Measurements from ENCODE around the gene SH3TC1. TPM values are rescaled to one million over a fixed set of nuclear protein-coding genes. Genes with fewer than 3 reads are reported as not detected.
A peak's percentile ranks its signal among the peaks of the same experiment; 100 is the strongest.

Gene SH3TC1
- 10 to 100 TPM in 8 of 9 donors, 1 to 10 TPM in 1; 4.7 to 58.7 (median 22.4) TPM for total RNA-seq
- polyA plus RNA-seq: 10 to 100 TPM in 2 of 3 donors, 1 to 10 TPM in 1; 1.5 to 28.0 (median 19.8) TPM
- long read RNA-seq, donor 1: 0 reads
- long read RNA-seq, donor 2: 0 reads
- long read RNA-seq, donor 3: 0 reads
- long read RNA-seq, donor 4, partial matches to known transcripts: 1 of 1 reads
- long read RNA-seq, donor 4, other reads (novel, unspliced or antisense): 0 of 1 reads
- long read RNA-seq, donor 5, full-length matches to known transcripts: 22 of 37 reads
- long read RNA-seq, donor 5, partial matches to known transcripts: 3 of 37 reads
- long read RNA-seq, donor 5, other reads (novel, unspliced or antisense): 12 of 37 reads
- long read RNA-seq, donor 6, partial matches to known transcripts: 1 of 1 reads
- long read RNA-seq, donor 6, other reads (novel, unspliced or antisense): 0 of 1 reads
- long read RNA-seq, donor 7, full-length matches to known transcripts: 1 of 1 reads
- long read RNA-seq, donor 7, partial matches to known transcripts: 0 of 1 reads
- long read RNA-seq, donor 7, other reads (novel, unspliced or antisense): 0 of 1 reads
- long read RNA-seq, donor 8, full-length matches to known transcripts: 1 of 1 reads
- long read RNA-seq, donor 8, partial matches to known transcripts: 0 of 1 reads
- long read RNA-seq, donor 8, other reads (novel, unspliced or antisense): 0 of 1 reads
- long read RNA-seq, donor 9: 0 reads
- long read RNA-seq, donor 10: 0 reads

DNA sequence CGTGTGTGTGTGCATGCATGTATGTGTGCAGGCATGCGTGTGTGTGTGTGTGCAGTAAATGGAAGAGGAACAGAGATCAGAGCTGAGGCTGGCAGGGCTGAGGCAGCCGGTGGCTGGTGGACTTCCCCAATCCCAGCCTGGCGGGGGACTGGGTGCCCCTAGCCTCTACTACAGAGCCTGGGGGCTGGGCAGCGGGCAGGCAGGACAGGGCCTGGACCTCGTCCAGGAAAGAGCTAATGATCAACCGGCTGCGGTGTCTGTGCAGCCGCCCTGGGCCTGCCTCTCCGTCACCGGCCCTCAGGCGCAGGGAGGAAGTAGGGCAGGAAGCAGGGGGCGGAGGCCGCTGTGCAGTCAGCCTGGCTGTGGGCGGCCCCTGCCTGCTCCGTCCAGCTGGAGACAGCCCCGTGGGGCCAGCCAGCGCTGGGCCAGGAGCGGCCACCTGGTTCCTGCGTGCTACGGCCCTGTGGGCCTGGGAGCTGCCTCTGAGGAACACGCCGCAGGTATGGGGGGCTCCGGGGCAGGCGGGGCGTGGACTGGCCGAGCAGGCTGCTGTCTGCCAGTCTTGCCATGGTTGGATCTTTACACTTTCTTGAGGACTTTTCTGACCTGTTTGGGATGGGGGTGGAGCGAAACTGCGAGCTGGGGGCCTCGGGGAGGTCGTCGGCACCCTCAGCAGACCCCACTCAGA, at the start of gene SH3TC1:
Gene SH3TC1 (plus strand): TSS at position 385 of the 688 bp plus-strand sequence. CDS start 5,905 bp downstream, outside the sequence.
- TF ChIP-seq POLR2A (IDR thresholded peaks at IDR 0.05): peak; percentile 68 to 79
- TF ChIP-seq, protein P1, sequence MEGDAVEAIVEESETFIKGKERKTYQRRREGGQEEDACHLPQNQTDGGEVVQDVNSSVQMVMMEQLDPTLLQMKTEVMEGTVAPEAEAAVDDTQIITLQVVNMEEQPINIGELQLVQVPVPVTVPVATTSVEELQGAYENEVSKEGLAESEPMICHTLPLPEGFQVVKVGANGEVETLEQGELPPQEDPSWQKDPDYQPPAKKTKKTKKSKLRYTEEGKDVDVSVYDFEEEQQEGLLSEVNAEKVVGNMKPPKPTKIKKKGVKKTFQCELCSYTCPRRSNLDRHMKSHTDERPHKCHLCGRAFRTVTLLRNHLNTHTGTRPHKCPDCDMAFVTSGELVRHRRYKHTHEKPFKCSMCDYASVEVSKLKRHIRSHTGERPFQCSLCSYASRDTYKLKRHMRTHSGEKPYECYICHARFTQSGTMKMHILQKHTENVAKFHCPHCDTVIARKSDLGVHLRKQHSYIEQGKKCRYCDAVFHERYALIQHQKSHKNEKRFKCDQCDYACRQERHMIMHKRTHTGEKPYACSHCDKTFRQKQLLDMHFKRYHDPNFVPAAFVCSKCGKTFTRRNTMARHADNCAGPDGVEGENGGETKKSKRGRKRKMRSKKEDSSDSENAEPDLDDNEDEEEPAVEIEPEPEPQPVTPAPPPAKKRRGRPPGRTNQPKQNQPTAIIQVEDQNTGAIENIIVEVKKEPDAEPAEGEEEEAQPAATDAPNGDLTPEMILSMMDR (IDR thresholded peaks at IDR 0.05): no peak
- Histone ChIP-seq H3K9me3 (replicated peaks in 1 of 3) (no peaks in the 10 kb centered on the region), H3K27me3 (no peaks in the 10 kb centered on the region), H3K36me3 (replicated peaks in 1 of 2) (no peaks in the 10 kb centered on the region), H3K27ac (peak within 1 kb of the TSS; percentile 47 to 96 (median 72)), H3K4me1 (replicated peaks in 1 of 2) (peaks cover 0 to 33% of the 10 kb centered on the region in 2 donors), H3K4me3 (peak within 1 kb of the TSS in 2 of 4 donors; percentile 7 to 49)
- intact Hi-C loops (cut with DNase I): no loop called here
- DNase-seq: peak; percentile 79 to 94 (median 89)
- 9 to 21% (median 14%) methylated on average over 7 to 32 of the region's 32 CpGs for WGBS, 4 donors

GRCh38 chr4:8149664-8150063, 49.4 kb upstream of the SH3TC1 start:
- H3K9me3 ChIP-seq (replicated peaks in 1 of 3): no peaks in the 10 kb centered on the region
- WGBS, 4 donors: 60 to 83% (median 77%) methylated on average over 3 to 7 of the region's 7 CpGs
- no peak for DNase-seq
- TF ChIP-seq, protein P1 (IDR thresholded peaks at IDR 0.05): no peak
- TF ChIP-seq POLR2A (IDR thresholded peaks at IDR 0.05): no peak
- no peak overlapping the region for H3K27ac ChIP-seq
- no peak overlapping the region for H3K4me3 ChIP-seq
- intact Hi-C loops (cut with DNase I): no loop called here
- peaks cover 3 to 15% of the 10 kb centered on the region in 2 donors for H3K4me1 ChIP-seq (replicated peaks in 1 of 2)
- H3K36me3 ChIP-seq (replicated peaks in 1 of 2): no peaks in the 10 kb centered on the region
- no peaks in the 10 kb centered on the region for H3K27me3 ChIP-seq

DNA sequence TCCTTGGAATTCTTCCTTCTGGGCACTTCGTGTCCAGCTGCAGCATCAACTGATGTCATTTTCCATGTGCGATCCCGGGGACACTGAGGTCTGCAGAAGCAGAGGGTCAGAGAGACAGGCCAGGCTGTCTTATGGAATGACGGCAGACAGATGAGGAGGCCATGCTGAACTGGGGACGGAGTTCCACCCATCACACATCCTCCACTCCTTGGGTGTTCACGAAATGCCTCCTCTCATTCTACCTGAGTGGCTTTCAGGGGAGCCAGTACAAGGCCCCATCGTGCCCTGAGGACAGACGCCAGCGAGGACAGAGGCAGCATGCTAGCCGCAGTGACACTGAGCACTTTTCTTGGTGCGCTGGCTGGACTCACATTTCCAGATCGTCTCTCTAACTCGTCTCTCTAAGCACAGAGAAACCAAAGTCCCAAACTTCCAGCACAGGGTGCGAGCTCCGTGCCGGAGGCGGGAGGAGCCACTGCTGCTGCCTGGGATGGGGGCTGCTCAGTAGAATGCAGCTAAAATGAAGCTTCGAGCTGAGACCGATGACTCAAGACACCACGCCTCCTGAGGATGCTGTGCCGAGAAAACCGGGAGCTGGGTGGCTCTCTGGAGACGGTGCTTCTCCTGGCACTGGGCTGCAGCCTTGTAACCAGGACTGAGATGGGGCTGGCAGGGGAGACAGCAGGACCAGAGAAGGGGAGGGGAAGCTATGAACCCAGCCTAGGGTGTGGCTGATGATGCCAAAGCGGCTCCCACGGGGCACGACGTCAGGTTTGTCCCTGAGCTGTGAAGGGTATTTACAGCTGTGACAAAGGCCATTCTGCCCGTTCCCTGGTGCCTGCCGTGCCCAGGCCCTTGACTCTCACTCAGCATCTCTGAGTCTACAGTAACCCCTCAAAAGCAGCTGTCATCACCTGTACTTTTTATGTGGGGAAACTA, 48.7 kb upstream of the SH3TC1 start:
- TF ChIP-seq, protein P1 (IDR thresholded peaks at IDR 0.05): no peak
- TF ChIP-seq POLR2A (IDR thresholded peaks at IDR 0.05): no peak
- peaks cover 3 to 7% of the 10 kb centered on the region in 2 donors for H3K4me1 ChIP-seq (replicated peaks in 1 of 2)
- H3K36me3 ChIP-seq (replicated peaks in 1 of 2): no peaks in the 10 kb centered on the region
- intact Hi-C loops (cut with DNase I): no loop called here
- WGBS, 4 donors: 69 to 76% (median 71%) methylated on average over 22 to 29 of the region's 29 CpGs
- H3K4me3 ChIP-seq: no peak overlapping the region
- H3K9me3 ChIP-seq (replicated peaks in 1 of 3): no peaks in the 10 kb centered on the region
- H3K27ac ChIP-seq: no peak overlapping the region
- H3K27me3 ChIP-seq: no peaks in the 10 kb centered on the region
- peak in 2 of 7 donors; percentile 61 to 67 for DNase-seq

Data from adrenal gland (tissue), 19 donors.